ENCODE measurements around the gene AQP11.
"Not testable (repeated sequence)": the region's sequence is repeated elsewhere in the genome, so short reads cannot be mapped to it uniquely, and the experiment has no call there.

Gene AQP11

GRCh38 chr11:77593883-77594282 lies 4.1 kb downstream of the AQP11 start:
- no peak for DNase-seq

- DNase-seq, result peak; percentile 75
Observed at GRCh38 chr11:77596626-77597025, 6.9 kb downstream of the AQP11 start.

GRCh38 chr11:77598195-77598594 lies 8.4 kb downstream of the AQP11 start:
- DNase-seq, result no peak

- DNase-seq, result peak; percentile 88
Observed at GRCh38 chr11:77602381-77603088, 12.8 kb downstream of the AQP11 start.

- no peak for DNase-seq
Observed at GRCh38 chr11:77604281-77604680, 14.5 kb downstream of the AQP11 start.

- no peak for DNase-seq
Observed at GRCh38 chr11:77609234-77609633, 19.5 kb downstream of the AQP11 start.

- DNase-seq, result no peak
Observed at GRCh38 chr11:77611921-77612320, 22.2 kb downstream of the AQP11 start.

- peak; percentile 30 for DNase-seq
Observed at GRCh38 chr11:77617892-77618291, 28.1 kb downstream of the AQP11 start.

- peak; percentile 35 for DNase-seq
Observed at GRCh38 chr11:77619576-77620198, 29.9 kb downstream of the AQP11 start.

- no peak for DNase-seq
Observed at GRCh38 chr11:77630157-77630710, 40.5 kb downstream of the AQP11 start.

GRCh38 chr11:77633926-77634325 lies 44.2 kb downstream of the AQP11 start:
- not testable (repeated sequence) for DNase-seq

GRCh38 chr11:77636731-77637344 lies 47.1 kb downstream of the AQP11 start:
- no peak for DNase-seq

GRCh38 chr11:77637345-77638165 lies 47.8 kb downstream of the AQP11 start, which contains the start of gene CLNS1A:
TSS of gene CLNS1A (minus strand) at chr11:77637794. CDS start at chr11:77637714, 80 bp downstream.
- DNase-seq, result peak; percentile 92

- no peak for DNase-seq
Observed at GRCh38 chr11:77642228-77642627, 52.5 kb downstream of the AQP11 start.

GRCh38 chr11:77644887-77645286 lies 55.1 kb downstream of the AQP11 start:
- no peak for DNase-seq

- peak; percentile 25 for DNase-seq
Observed at GRCh38 chr11:77647654-77648305, 58.0 kb downstream of the AQP11 start.

- DNase-seq, result no peak
Observed at GRCh38 chr11:77650123-77650522, 60.4 kb downstream of the AQP11 start.

GRCh38 chr11:77654770-77655434 lies 65.1 kb downstream of the AQP11 start:
- peak; percentile 44 for DNase-seq

GRCh38 chr11:77656362-77656761 lies 66.6 kb downstream of the AQP11 start:
- no peak for DNase-seq

GRCh38 chr11:77658213-77659013 lies 68.7 kb downstream of the AQP11 start:
- DNase-seq, result peak; percentile 76
